ENCODE measurements around the gene KRTAP5-4.
"Not testable (repeated sequence)": the region's sequence is repeated elsewhere in the genome, so short reads cannot be mapped to it uniquely, and the experiment has no call there.

KRTAP5-4 gene

GRCh38 chr11:1636291-1636950, 14.5 kb upstream of the KRTAP5-4 start:
- no peak for DNase-seq

DNA sequence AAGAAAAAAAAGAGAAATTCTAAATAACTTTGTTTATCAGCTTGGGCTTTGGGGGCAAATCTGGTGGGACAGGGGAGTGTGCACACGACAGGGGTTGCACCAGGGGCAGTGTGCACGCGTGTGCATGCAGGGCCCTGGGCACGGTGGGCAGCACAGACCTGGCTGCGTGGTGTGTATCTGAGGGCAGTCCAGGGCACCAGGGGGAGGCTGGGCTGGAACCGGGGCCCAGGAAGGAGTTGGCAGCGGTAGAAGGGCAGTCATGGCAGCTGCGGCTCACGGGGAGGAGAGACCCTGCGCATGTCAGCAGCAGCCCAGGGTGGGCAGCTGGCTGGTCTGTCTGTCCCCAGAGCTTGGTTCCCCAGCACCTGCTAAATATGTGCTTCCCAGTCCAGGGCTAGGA, 11.9 kb upstream of the KRTAP5-4 start:
- no peak for DNase-seq

DNA sequence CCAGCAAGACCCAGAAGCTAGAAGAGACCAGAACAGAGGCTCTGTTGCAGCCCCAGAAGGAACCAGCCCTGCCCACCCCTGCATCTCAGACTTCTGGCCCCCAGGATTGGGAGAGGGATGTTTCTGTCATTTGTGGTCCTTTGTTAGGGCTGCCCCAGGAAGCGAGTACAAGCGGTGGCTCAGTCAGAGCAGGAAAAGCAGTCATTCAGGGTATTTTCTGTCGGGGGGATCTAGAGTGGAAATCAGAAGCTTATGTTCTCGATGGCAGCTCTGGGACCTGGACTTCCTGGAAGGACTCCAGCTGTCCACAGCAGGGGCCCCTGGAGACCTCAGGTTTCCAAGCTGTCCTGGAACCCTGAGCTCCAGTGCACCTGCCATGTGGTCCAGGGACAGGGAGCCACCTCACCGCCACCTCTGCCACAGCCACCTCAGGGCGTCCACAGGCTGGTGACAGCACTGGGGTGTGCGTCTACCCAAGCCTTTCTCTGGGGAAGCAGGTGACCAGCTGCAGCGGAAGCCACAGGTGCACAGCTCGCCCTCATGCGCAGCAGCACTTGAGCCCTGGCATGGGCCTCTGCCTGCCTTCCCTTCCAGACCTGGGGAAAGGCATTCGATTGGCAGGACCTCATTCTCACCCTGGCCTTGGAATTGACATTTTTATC, 10.2 kb upstream of the KRTAP5-4 start:
- no peak for DNase-seq

- no peak for DNase-seq
These were observed 9.2 kb upstream of the KRTAP5-4 start for GRCh38 chr11:1631066-1631568.

DNA sequence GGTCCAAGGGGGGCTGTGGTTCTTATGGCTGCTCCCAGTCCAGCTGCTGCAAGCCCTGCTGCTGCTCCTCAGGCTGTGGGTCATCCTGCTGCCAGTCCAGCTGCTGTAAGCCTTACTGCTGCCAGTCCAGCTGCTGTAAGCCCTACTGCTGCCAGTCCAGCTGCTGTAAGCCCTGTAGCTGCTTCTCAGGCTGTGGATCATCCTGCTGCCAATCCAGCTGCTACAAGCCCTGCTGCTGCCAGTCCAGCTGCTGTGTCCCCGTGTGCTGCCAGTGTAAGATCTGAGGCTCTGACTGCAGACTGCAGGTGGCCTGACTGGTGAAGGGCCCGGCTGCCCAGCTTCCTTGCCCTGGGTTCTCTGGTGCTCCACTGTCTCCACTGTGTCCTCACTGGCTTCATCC, 8.3 kb upstream of the KRTAP5-4 start:
- no peak for DNase-seq

DNA sequence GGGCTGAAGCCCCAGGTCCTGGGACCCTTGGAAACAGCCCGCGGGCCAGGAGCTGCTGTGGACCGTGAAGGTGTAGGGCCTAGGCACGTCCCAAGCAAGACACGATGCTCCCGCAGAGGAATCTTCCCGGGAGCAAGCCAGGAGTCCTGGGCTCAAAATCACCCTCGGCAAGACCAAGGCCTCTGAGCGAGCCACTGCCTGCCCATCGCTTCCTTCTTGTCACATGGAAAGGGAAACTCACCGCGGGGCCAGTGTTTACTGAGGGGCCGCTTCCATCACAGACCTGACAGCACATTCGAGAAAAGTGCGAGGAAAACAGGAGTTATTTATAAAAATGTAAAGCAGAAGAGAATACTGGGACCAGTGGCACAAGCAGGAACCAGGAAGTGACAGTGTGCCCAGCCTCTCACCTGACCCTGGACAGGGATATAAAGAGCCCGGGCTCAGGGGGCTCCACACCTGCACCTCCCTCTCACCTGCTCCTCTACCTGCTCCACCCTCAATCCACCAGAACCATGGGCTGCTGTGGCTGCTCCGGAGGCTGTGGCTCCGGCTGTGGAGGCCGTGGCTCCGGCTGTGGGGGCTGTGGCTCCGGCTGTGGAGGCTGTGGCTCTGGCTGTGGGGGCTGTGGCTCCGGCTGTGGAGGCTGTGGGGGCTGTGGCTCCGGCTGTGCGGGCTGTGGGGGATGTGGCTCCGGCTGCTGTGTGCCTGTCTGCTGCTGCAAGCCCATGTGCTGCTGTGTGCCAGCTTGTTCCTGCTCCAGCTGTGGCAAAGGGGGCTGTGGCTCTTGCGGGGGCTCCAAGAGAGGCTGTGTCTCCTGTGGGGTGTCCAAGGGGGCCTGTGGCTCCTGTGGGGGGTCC, 7.6 kb upstream of the KRTAP5-4 start, which contains the start of gene KRTAP5-5:
TSS of gene KRTAP5-5 (plus strand) at position 450 of the 860 bp plus-strand sequence. CDS start at position 516, 66 bp downstream.
- no peak for DNase-seq

- DNase-seq = peak; percentile 65
These were observed 6.8 kb upstream of the KRTAP5-4 start for GRCh38 chr11:1628506-1629325.

DNA sequence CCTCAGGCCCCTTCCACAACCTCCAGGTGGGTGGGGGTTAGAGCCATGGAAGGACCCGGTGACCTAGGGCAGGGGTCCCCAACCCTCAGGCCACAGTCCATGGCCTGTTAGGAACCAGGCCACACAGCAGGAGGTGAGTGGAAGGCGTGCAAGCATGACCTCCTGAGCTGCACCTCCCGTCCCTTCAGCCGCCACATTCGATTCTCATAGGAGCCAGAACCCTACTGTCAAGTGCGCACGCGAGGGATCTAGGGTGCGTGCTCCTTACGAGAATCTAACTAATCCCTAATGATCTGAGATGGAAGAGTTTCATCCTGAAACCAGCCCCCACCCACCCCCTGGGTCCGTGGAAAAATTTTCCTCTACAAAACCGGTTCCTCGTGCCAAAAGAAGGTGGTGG, 3.6 kb upstream of the KRTAP5-4 start:
- DNase-seq = no peak

- DNase-seq = no peak
These were observed 2.7 kb upstream of the KRTAP5-4 start for GRCh38 chr11:1624621-1625020.

GRCh38 chr11:1623716-1624115, 1.8 kb upstream of the KRTAP5-4 start:
- no peak for DNase-seq

- no peak for DNase-seq
These were observed 2.5 kb downstream of the KRTAP5-4 start for GRCh38 chr11:1619449-1619848.

GRCh38 chr11:1618231-1618630, 3.7 kb downstream of the KRTAP5-4 start:
- DNase-seq = no peak

DNA sequence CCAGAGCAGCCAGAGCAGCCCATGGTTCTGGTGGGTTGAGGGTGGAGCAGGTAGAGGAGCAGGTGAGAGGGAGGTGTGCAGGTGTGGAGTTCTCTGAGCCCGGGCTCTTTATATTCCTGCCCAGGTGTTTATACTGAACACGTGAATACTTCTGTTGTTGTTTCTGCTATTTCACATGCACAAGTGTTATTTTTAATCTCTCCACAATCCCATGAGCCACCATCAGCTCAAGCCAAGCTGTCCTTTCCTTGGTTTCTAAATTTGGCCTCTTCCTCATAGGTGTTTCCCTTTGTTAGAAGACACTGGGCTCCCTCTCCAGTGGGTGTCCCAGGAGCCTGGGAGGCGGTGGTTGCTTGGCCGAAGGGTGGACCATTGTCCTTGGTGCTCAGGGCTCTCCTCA, 13.6 kb downstream of the KRTAP5-4 start, which contains the start of gene KRTAP5-3:
TSS of gene KRTAP5-3 (minus strand) at position 101 of the 400 bp plus-strand sequence. CDS start at position 23, 78 bp downstream.
- no peak for DNase-seq

GRCh38 chr11:1607901-1608300, 14.0 kb downstream of the KRTAP5-4 start:
- not testable (repeated sequence) for DNase-seq

- not testable (repeated sequence) for DNase-seq
These were observed 14.6 kb downstream of the KRTAP5-4 start for GRCh38 chr11:1607156-1607845.

GRCh38 chr11:1605923-1606322, 16.0 kb downstream of the KRTAP5-4 start:
- not testable (repeated sequence) for DNase-seq

- DNase-seq = no peak
These were observed 17.2 kb downstream of the KRTAP5-4 start for GRCh38 chr11:1604711-1605110.

- no peak for DNase-seq
These were observed 17.8 kb downstream of the KRTAP5-4 start for GRCh38 chr11:1604181-1604580.

DNA sequence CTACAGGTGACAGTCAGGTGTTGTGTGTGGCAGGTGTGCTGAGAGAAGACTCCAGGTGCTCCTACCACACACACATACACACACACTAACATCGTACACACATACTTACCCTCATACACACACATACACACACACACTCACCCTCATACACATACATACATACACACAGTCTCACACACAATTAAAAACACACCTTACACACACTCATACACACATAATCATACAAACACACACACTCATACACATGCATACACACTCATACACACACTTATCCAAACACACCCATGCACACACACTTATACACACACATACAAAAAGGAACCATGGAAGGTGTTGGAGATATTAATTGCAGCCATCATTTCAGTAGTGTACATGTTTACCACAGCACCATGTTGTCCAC, 18.3 kb downstream of the KRTAP5-4 start:
- DNase-seq = no peak

DNA sequence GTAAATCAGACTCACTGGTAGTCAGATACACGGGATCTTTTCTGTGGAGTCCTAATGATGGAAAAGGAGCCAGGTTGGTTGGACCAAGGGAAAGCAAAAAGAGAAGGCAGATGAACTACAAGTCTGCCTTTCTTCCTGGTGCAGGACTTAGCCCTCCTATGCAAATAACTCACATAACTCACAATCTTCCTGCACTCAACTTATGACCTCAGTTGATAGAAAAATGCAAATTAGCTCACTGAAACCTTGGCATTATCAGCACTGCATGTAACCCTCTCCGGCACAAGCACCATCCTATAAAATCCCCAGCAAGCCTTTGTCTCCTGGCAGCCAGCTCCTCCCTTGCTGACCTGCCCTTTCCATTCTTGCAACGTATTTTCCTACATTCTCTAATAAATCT, 20.3 kb downstream of the KRTAP5-4 start:
- DNase-seq = not testable (repeated sequence)

- no peak for DNase-seq
These were observed 21.3 kb downstream of the KRTAP5-4 start for GRCh38 chr11:1600626-1601025.

DNA sequence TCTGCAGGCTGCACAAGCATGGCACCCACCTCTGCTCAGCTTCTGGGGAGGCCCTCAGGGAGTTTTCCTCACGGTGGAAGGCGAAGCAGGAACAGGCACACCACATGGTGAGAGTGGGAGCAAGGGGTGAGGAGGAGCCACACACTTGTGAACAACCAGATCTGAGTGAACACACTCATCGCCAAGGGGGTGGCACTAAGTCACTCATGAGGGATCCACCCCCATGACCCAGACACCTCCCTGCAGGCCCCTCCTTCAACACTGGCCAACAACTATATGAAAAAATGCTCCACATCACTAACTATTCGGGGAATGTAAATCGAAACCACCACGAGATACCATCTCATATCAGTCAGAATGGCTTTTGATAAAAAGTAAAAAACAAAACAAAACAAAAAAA, 23.1 kb downstream of the KRTAP5-4 start:
- DNase-seq = no peak
